Measurements from ENCODE around the gene CNTNAP2.

Gene CNTNAP2

DNA sequence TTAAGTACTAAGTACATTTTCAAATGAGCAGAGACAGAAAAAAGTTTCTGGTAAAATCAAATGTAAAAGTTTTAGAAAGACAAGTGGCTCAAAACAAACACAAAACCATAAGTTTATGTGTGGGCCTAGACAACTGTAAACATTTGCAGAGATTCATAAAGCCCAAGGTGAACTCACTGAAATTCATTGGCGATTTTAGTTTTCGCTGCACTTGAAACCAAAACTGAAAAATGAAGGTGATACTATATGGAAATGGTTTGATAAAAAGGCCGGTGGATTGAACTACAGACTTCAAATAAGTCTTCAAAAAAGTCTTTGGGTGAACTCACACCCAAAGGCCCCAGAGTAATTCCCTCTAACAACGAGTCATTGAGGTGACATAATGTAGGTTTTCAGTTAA lies 1289.0 kb downstream of the CNTNAP2 start:
- Histone ChIP-seq H3K4me1 (no peaks in the 10 kb centered on the region), H3K36me3 (no peaks in the 10 kb centered on the region), H3K27me3 (no peaks in the 10 kb centered on the region), H3K9me3 (no peaks in the 10 kb centered on the region), H3K4me3 (ENCODE audit: low read depth, low read length) (no peak overlapping the region)
- TF ChIP-seq, protein P1, sequence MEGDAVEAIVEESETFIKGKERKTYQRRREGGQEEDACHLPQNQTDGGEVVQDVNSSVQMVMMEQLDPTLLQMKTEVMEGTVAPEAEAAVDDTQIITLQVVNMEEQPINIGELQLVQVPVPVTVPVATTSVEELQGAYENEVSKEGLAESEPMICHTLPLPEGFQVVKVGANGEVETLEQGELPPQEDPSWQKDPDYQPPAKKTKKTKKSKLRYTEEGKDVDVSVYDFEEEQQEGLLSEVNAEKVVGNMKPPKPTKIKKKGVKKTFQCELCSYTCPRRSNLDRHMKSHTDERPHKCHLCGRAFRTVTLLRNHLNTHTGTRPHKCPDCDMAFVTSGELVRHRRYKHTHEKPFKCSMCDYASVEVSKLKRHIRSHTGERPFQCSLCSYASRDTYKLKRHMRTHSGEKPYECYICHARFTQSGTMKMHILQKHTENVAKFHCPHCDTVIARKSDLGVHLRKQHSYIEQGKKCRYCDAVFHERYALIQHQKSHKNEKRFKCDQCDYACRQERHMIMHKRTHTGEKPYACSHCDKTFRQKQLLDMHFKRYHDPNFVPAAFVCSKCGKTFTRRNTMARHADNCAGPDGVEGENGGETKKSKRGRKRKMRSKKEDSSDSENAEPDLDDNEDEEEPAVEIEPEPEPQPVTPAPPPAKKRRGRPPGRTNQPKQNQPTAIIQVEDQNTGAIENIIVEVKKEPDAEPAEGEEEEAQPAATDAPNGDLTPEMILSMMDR (IDR thresholded peaks at IDR 0.05; ENCODE audit: low read depth, low read length), result no peak
- no peak for DNase-seq

GRCh38 chr7:147406521-147407135 lies 1290.0 kb downstream of the CNTNAP2 start:
- no peak for DNase-seq
- TF ChIP-seq, protein P1 (IDR thresholded peaks at IDR 0.05; ENCODE audit: low read depth, low read length), result no peak
- H3K27me3 ChIP-seq, result no peaks in the 10 kb centered on the region

GRCh38 chr7:147411096-147411495 lies 1294.5 kb downstream of the CNTNAP2 start:
- Histone ChIP-seq H3K4me3 (ENCODE audit: low read depth, low read length) (no peak overlapping the region), H3K9me3 (no peaks in the 10 kb centered on the region), H3K36me3 (no peaks in the 10 kb centered on the region), H3K4me1 (no peaks in the 10 kb centered on the region), H3K27me3 (no peaks in the 10 kb centered on the region)
- DNase-seq, result no peak
- TF ChIP-seq, protein P1 (IDR thresholded peaks at IDR 0.05; ENCODE audit: low read depth, low read length), result no peak

More at GRCh38 chr7:147406521-147407135, 1290.0 kb downstream of the CNTNAP2 start:
- Histone ChIP-seq H3K9me3 (no peaks in the 10 kb centered on the region), H3K4me3 (ENCODE audit: low read depth, low read length) (no peak overlapping the region), H3K4me1 (no peaks in the 10 kb centered on the region), H3K36me3 (no peaks in the 10 kb centered on the region)

GRCh38 chr7:147412109-147412508 lies 1295.5 kb downstream of the CNTNAP2 start:
- H3K27me3 ChIP-seq, result no peaks in the 10 kb centered on the region
- DNase-seq, result no peak
- TF ChIP-seq, protein P1 (IDR thresholded peaks at IDR 0.05; ENCODE audit: low read depth, low read length), result no peak
- no peaks in the 10 kb centered on the region for H3K9me3 ChIP-seq
- no peaks in the 10 kb centered on the region for H3K4me1 ChIP-seq
- H3K36me3 ChIP-seq, result no peaks in the 10 kb centered on the region
- no peak overlapping the region for H3K4me3 ChIP-seq (ENCODE audit: low read depth, low read length)

- TF ChIP-seq, protein P1 (IDR thresholded peaks at IDR 0.05; ENCODE audit: low read depth, low read length), result no peak
- no peaks in the 10 kb centered on the region for H3K36me3 ChIP-seq
- H3K4me3 ChIP-seq (ENCODE audit: low read depth, low read length), result no peak overlapping the region
- no peaks in the 10 kb centered on the region for H3K27me3 ChIP-seq
- no peak for DNase-seq
- no peaks in the 10 kb centered on the region for H3K9me3 ChIP-seq
- H3K4me1 ChIP-seq, result no peaks in the 10 kb centered on the region
These were observed 1296.4 kb downstream of the CNTNAP2 start for GRCh38 chr7:147412782-147413556.

GRCh38 chr7:147413557-147413870 lies 1296.9 kb downstream of the CNTNAP2 start:
- Histone ChIP-seq H3K9me3 (no peaks in the 10 kb centered on the region), H3K4me1 (no peaks in the 10 kb centered on the region), H3K36me3 (no peaks in the 10 kb centered on the region), H3K4me3 (ENCODE audit: low read depth, low read length) (no peak overlapping the region), H3K27me3 (no peaks in the 10 kb centered on the region)
- TF ChIP-seq, protein P1 (IDR thresholded peaks at IDR 0.05; ENCODE audit: low read depth, low read length), result no peak
- no peak for DNase-seq
